MM.1S (cell line): Measurements from ENCODE around the gene MAGED4.
"Not testable (repeated sequence)": the region's sequence is repeated elsewhere in the genome, so short reads cannot be mapped to it uniquely, and the experiment has no call there.

Experiments
- DNase-seq: peaks from one replicate; pipeline ENCODE4 v3.0.0-alpha.2; 2015
- H2AFZ ChIP-seq: fragments of 300-600 bp; sonication (generic); 2 replicates; pipeline ENCODE4 v1.6.0; 2016; ENCODE audit warnings: antibody characterized with exemption, low read length
- H3F3A ChIP-seq: fragments of 300-600 bp; sonication (generic); 2 replicates; pipeline ENCODE4 v1.6.1; 2016; ENCODE audit warnings: mild to moderate bottlenecking, antibody characterized with exemption, low read length, moderate library complexity, mixed read lengths; ENCODE audit not compliant: insufficient read depth
- H3K27ac ChIP-seq: fragments of 300-600 bp; sonication (generic); 2 replicates; pipeline ENCODE4 v1.5.1; 2016; ENCODE audit warnings: mild to moderate bottlenecking, low read length
- H3K27me3 ChIP-seq: fragments of 300-600 bp; sonication (generic); replicated peaks from 2 replicates; pipeline ENCODE4 v1.6.0; 2016; ENCODE audit warnings: low read length; ENCODE audit not compliant: insufficient read depth
- H3K36me3 ChIP-seq: fragments of 300-600 bp; sonication (generic); replicated peaks from 2 replicates; pipeline ENCODE4 v1.6.1; 2016; ENCODE audit warnings: mild to moderate bottlenecking, low read length, mixed read lengths; ENCODE audit not compliant: insufficient read depth
- H3K4me1 ChIP-seq: fragments of 300-600 bp; sonication (generic); 2 replicates; pipeline ENCODE4 v1.6.1; 2016; ENCODE audit warnings: low read length, mixed read lengths
- H3K4me2 ChIP-seq: fragments of 300-600 bp; sonication (generic); 2 replicates; pipeline ENCODE4 v1.6.0; 2016; ENCODE audit warnings: low read depth, low read length
- H3K4me3 ChIP-seq: fragments of 300-600 bp; sonication (generic); 2 replicates; pipeline ENCODE4 v1.5.1; 2016; ENCODE audit warnings: low read length, mixed read lengths
- H3K79me2 ChIP-seq: fragments of 300-600 bp; sonication (generic); 2 replicates; pipeline ENCODE4 v1.6.1; 2016; ENCODE audit warnings: mixed run types, low read length, mixed read lengths
- H3K9ac ChIP-seq: fragments of 300-600 bp; sonication (generic); 2 replicates; pipeline ENCODE4 v1.6.1; 2016; ENCODE audit warnings: low read length, mixed read lengths
- H3K9me2 ChIP-seq: fragments of 300-600 bp; sonication (generic); replicated peaks from 2 replicates; pipeline ENCODE4 v1.6.1; 2016; ENCODE audit warnings: mild to moderate bottlenecking, low read length, mixed read lengths; ENCODE audit not compliant: insufficient read depth
- H3K9me3 ChIP-seq: fragments of 300-600 bp; sonication (generic); replicated peaks from 2 replicates; pipeline ENCODE4 v1.6.1; 2016; ENCODE audit warnings: mild to moderate bottlenecking, low read length, mixed read lengths; ENCODE audit not compliant: insufficient read depth
- H4K20me1 ChIP-seq: fragments of 300-600 bp; sonication (generic); 2 replicates; pipeline ENCODE4 v1.6.1; 2016; ENCODE audit warnings: mild to moderate bottlenecking, low read length, moderate library complexity, mixed read lengths; ENCODE audit not compliant: insufficient read depth
- EZH2 ChIP-seq: fragments of 300-600 bp; sonication (generic); optimal IDR thresholded peaks from 2 replicates; pipeline ENCODE3; 2017; ENCODE audit warnings: low read depth, mild to moderate bottlenecking, antibody characterized with exemption, low read length, mixed read lengths
- EZH2phosphoT487 ChIP-seq: fragments of 300-600 bp; sonication (generic); IDR thresholded peaks from 2 replicates; pipeline ENCODE4 v1.6.1; 2018; ENCODE audit warnings: antibody characterized with exemption, low read length
- TF ChIP-seq, protein P1 (sequence below): fragments of 300-600 bp; sonication (generic); IDR thresholded peaks from 2 replicates; pipeline ENCODE4 v1.5.1; 2016; ENCODE audit warnings: antibody characterized with exemption, low read length, mixed read lengths

The MAGED4 gene

GRCh38 chrX:52140020-52140419 lies 44.7 kb upstream of the MAGED4 start:
- Histone ChIP-seq H2AFZ (no peak overlapping the region), H3K9me3 (no peaks in the 10 kb centered on the region), H3K9ac (no peak overlapping the region), H3K9me2 (no peaks in the 10 kb centered on the region), H3K4me1 (no peaks in the 10 kb centered on the region), H3K4me2 (no peak overlapping the region), H3F3A (no peaks in the 10 kb centered on the region), H4K20me1 (no peaks in the 10 kb centered on the region), H3K27me3 (no peaks in the 10 kb centered on the region), H3K36me3 (no peaks in the 10 kb centered on the region), H3K4me3 (no peak overlapping the region), H3K27ac (no peak overlapping the region), H3K79me2 (no peaks in the 10 kb centered on the region)
- TF ChIP-seq EZH2 (no peak), EZH2phosphoT487 (no peak)
- TF ChIP-seq, protein P1, sequence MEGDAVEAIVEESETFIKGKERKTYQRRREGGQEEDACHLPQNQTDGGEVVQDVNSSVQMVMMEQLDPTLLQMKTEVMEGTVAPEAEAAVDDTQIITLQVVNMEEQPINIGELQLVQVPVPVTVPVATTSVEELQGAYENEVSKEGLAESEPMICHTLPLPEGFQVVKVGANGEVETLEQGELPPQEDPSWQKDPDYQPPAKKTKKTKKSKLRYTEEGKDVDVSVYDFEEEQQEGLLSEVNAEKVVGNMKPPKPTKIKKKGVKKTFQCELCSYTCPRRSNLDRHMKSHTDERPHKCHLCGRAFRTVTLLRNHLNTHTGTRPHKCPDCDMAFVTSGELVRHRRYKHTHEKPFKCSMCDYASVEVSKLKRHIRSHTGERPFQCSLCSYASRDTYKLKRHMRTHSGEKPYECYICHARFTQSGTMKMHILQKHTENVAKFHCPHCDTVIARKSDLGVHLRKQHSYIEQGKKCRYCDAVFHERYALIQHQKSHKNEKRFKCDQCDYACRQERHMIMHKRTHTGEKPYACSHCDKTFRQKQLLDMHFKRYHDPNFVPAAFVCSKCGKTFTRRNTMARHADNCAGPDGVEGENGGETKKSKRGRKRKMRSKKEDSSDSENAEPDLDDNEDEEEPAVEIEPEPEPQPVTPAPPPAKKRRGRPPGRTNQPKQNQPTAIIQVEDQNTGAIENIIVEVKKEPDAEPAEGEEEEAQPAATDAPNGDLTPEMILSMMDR, result no peak
- no peak for DNase-seq

GRCh38 chrX:52150667-52151066 lies 34.0 kb upstream of the MAGED4 start:
- H3K4me1 ChIP-seq, H3K9ac ChIP-seq, H3K9me2 ChIP-seq, H3K79me2 ChIP-seq, H3K9me3 ChIP-seq, H3K27me3 ChIP-seq, H3K27ac ChIP-seq, H2AFZ ChIP-seq, H3K4me3 ChIP-seq, DNase-seq, H3F3A ChIP-seq, H3K36me3 ChIP-seq, H4K20me1 ChIP-seq, H3K4me2 ChIP-seq: not testable (repeated sequence)

DNA sequence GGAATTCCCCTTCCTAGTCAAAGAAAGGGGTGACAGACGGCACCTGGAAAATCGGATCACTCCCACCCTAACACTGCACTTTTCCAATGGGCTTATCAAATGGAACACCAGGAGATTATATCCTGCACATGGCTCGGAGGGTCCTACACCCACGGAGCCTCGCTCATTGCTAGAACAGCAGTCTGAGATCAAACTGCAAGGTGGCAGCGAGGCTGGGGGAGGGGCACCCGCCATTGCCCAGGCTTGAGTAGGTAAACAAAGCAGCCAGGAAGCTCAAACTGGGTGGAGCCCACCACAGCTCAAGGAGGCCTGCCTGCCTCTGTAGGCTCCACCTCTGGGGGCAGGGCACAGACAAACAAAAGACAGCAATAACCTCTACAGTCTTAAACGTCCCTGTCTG lies 24.5 kb upstream of the MAGED4 start:
- not testable (repeated sequence) for H3K36me3 ChIP-seq, H3K4me2 ChIP-seq, H3K9me2 ChIP-seq, H3K27ac ChIP-seq, H3K4me3 ChIP-seq, H4K20me1 ChIP-seq, H3K9ac ChIP-seq, H3F3A ChIP-seq, H2AFZ ChIP-seq, H3K9me3 ChIP-seq, H3K27me3 ChIP-seq, DNase-seq, H3K4me1 ChIP-seq, H3K79me2 ChIP-seq

- no peak for DNase-seq
- Histone ChIP-seq H3K27me3 (no peaks in the 10 kb centered on the region), H3K9me3 (no peaks in the 10 kb centered on the region), H3K79me2 (no peaks in the 10 kb centered on the region), H3K36me3 (no peaks in the 10 kb centered on the region), H3K4me2 (no peak overlapping the region), H3K4me3 (no peak overlapping the region), H2AFZ (no peak overlapping the region), H4K20me1 (no peaks in the 10 kb centered on the region), H3K27ac (no peak overlapping the region), H3F3A (no peaks in the 10 kb centered on the region), H3K4me1 (no peaks in the 10 kb centered on the region), H3K9me2 (no peaks in the 10 kb centered on the region), H3K9ac (no peak overlapping the region)
- TF ChIP-seq, protein P1, result no peak
- no peak for TF ChIP-seq EZH2
Observed at GRCh38 chrX:52166840-52167239, 17.8 kb upstream of the MAGED4 start.

DNA sequence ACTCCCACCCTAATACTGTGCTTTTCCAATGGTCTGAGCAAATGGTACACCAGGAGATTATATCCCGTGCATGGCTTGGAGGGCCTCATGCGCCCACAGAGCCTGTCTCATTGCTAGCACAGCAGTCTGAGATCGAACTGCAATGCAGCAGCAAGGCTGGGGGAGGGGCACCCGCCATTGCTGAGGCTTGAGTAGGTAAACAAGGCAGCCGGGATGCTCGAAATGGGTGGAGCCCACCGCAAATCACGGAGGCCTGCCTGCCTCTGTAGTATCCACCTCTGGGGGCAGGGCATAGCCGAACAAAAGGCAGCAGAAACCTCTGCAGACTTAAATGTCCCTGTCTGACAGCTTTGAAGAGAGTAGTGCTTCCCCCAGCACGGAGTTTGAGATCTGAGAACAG lies 13.6 kb upstream of the MAGED4 start:
- H3K9me3 ChIP-seq, H3K27me3 ChIP-seq, H3K79me2 ChIP-seq: not testable (repeated sequence)

GRCh38 chrX:52185078-52185453 lies 378 bp downstream of the MAGED4 start:
- not testable (repeated sequence) for H3K9me2 ChIP-seq, H3K27ac ChIP-seq, H3K36me3 ChIP-seq, H3K4me2 ChIP-seq, H3K9me3 ChIP-seq, H2AFZ ChIP-seq, H3F3A ChIP-seq, H3K79me2 ChIP-seq, H3K27me3 ChIP-seq, H3K9ac ChIP-seq, H4K20me1 ChIP-seq, H3K4me3 ChIP-seq, DNase-seq, H3K4me1 ChIP-seq

More for the DNA sequence above, 13.6 kb upstream of the MAGED4 start:
- H3K27ac ChIP-seq, H4K20me1 ChIP-seq, H3K4me2 ChIP-seq, H3K9ac ChIP-seq, H3F3A ChIP-seq, H3K9me2 ChIP-seq, H3K36me3 ChIP-seq, H3K4me1 ChIP-seq, DNase-seq, H3K4me3 ChIP-seq, H2AFZ ChIP-seq: not testable (repeated sequence)

- not testable (repeated sequence) for H3K79me2 ChIP-seq, H3K9me2 ChIP-seq, H3K4me3 ChIP-seq, H3K36me3 ChIP-seq, H3K4me1 ChIP-seq, H4K20me1 ChIP-seq, H2AFZ ChIP-seq, H3K9me3 ChIP-seq, DNase-seq, H3K4me2 ChIP-seq, H3K9ac ChIP-seq, H3K27ac ChIP-seq, H3F3A ChIP-seq, H3K27me3 ChIP-seq
Observed at GRCh38 chrX:52211405-52211804, 26.7 kb downstream of the MAGED4 start.
